SK-N-SH (cell line): ENCODE measurements around the gene MLANA.

ENCODE experiments used
- EP300 ChIP-seq, 2 experiments: IDR thresholded peaks; 2 replicates each; pipeline versions ENCODE4 v1.4.0 to v1.6.1; 2012; ENCODE audit warnings: borderline replicate concordance in 1 of 2, low read depth in 1 of 2, low read length in 1 of 2
- GABPA ChIP-seq: IDR thresholded peaks from 2 replicates; pipeline ENCODE4 v1.4.0; 2012; ENCODE audit warnings: low read depth, mild to moderate bottlenecking
- JUND ChIP-seq: IDR thresholded peaks from 2 replicates; pipeline ENCODE4 v1.4.0; 2012
- POLR2AphosphoS5 ChIP-seq: IDR thresholded peaks from 2 replicates; pipeline ENCODE4 v1.6.1; 2012; ENCODE audit warnings: low read depth, low read length
- YY1 ChIP-seq: IDR thresholded peaks from 2 replicates; pipeline ENCODE4 v1.4.0; 2012; ENCODE audit warnings: low read depth, mild to moderate bottlenecking
- TF ChIP-seq, protein P1 (sequence below): fragments of 200-600 bp; sonication (generic); IDR thresholded peaks from 2 replicates; pipeline ENCODE4 v1.6.1; 2017; ENCODE audit warnings: antibody characterized with exemption, mild to moderate bottlenecking, moderate library complexity
- TF ChIP-seq, protein P2 (sequence below): fragments of 150-350 bp; IDR thresholded peaks from 2 replicates; pipeline ENCODE4 v1.6.1; 2017; ENCODE audit warnings: antibody characterized with exemption, low read length, low read depth, borderline replicate concordance

DNA sequence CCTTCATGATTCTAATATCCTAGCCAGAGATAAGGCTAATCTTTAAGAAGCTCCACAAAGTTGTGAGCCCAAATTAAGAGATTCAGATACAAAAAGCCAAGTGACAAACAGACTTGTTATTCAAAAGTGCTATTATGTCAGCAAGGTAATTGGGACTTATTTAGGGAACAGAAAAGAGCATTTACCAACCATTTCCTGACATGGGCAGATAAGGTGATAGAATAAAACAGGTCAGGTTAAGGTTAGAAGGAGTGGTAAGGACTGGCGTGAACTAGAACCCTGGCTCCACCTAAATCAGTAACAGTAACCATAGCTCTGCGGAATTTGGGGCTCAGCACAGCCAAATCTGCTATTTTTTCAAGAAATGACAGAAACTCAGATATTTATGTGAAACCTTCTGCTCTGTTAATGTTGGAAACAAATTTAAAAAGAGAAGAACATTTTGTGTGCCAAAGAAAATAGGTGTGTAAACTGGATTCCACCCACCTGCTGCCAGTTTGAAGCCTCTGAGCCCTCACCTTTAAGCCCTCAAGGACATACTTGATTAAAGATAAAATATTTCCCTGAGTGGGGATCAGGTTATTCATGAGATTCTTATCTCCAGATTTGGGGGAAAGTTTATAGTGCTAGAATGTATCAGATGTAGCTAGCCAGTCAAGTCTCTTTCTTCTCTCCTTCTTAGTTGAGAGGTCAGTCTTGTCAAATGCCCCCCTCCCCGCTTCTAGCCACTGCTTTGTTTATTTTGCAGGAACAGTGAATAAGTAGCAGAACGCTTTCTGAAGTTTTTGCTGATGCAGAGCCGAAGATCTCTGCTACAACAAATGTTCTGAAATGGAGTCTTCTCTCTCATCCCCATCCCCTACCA, 47.5 kb upstream of the MLANA start:
- TF ChIP-seq, protein P1, sequence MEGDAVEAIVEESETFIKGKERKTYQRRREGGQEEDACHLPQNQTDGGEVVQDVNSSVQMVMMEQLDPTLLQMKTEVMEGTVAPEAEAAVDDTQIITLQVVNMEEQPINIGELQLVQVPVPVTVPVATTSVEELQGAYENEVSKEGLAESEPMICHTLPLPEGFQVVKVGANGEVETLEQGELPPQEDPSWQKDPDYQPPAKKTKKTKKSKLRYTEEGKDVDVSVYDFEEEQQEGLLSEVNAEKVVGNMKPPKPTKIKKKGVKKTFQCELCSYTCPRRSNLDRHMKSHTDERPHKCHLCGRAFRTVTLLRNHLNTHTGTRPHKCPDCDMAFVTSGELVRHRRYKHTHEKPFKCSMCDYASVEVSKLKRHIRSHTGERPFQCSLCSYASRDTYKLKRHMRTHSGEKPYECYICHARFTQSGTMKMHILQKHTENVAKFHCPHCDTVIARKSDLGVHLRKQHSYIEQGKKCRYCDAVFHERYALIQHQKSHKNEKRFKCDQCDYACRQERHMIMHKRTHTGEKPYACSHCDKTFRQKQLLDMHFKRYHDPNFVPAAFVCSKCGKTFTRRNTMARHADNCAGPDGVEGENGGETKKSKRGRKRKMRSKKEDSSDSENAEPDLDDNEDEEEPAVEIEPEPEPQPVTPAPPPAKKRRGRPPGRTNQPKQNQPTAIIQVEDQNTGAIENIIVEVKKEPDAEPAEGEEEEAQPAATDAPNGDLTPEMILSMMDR, result no peak
- TF ChIP-seq, protein P2, sequence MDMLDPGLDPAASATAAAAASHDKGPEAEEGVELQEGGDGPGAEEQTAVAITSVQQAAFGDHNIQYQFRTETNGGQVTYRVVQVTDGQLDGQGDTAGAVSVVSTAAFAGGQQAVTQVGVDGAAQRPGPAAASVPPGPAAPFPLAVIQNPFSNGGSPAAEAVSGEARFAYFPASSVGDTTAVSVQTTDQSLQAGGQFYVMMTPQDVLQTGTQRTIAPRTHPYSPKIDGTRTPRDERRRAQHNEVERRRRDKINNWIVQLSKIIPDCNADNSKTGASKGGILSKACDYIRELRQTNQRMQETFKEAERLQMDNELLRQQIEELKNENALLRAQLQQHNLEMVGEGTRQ, result no peak
- TF ChIP-seq EP300 (IDR thresholded peaks at IDR 0.05; ENCODE audit: borderline replicate concordance in 1 of 2, low read depth in 1 of 2, low read length in 1 of 2) (no peak), YY1 (no peak), POLR2AphosphoS5 (no peak), JUND (no peak), GABPA (no peak)
